ENCODE results near the gene MYLK3.

DNA sequence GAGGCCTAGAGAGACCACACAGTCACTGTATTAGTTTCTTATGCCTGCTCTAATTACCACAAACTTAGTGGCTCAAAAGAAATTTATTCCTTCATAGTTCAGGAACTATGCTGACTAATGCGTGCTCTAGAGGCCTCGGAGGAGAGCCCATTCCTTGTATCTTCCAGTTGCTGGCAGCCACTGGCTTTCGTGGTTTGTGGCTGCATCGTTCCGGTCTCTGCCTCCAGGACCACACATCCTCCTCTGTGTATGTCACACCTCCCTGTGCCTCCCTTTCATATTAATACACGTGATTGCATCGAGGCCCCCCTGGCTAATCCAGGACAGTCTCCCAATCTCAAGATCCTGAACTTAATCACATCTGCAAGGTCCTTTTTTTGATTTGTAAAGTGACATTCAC, 16.9 kb upstream of the MYLK3 start:
- no peak for TF ChIP-seq POLR2A (IDR thresholded peaks at IDR 0.05)
- TF ChIP-seq, protein P1, sequence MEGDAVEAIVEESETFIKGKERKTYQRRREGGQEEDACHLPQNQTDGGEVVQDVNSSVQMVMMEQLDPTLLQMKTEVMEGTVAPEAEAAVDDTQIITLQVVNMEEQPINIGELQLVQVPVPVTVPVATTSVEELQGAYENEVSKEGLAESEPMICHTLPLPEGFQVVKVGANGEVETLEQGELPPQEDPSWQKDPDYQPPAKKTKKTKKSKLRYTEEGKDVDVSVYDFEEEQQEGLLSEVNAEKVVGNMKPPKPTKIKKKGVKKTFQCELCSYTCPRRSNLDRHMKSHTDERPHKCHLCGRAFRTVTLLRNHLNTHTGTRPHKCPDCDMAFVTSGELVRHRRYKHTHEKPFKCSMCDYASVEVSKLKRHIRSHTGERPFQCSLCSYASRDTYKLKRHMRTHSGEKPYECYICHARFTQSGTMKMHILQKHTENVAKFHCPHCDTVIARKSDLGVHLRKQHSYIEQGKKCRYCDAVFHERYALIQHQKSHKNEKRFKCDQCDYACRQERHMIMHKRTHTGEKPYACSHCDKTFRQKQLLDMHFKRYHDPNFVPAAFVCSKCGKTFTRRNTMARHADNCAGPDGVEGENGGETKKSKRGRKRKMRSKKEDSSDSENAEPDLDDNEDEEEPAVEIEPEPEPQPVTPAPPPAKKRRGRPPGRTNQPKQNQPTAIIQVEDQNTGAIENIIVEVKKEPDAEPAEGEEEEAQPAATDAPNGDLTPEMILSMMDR (IDR thresholded peaks at IDR 0.05): no peak

Measured in right lobe of liver (tissue), 4 donors.